Activated T-helper 1 cell treated with anti-CD3 and anti-CD28 coated beads, Interleukin-12 subunit alpha, Interleukin-12 subunit beta, Interleukin-2, Interleukin-4 antibody, amounts not matched to agents 30 ng/mL and 10 ng/mL and 1 ng/mL, durations not matched to agents 14 hours and 24 hours and 36 hours (primary cell): ENCODE results near the gene SLC29A2. TPM values are rescaled to one million over a fixed set of nuclear protein-coding genes. Genes with fewer than 3 reads are reported as not detected.

Source experiments
- DNase-seq: peaks from one replicate; pipeline ENCODE4 v3.0.0; 2021; ENCODE audit warnings: low spot score
- H3K27ac Mint-ChIP-seq: one replicate; pipeline ENCODE4 v1.8.0; 2021; ENCODE audit warnings: mild to moderate bottlenecking, mixed read lengths
- H3K27me3 Mint-ChIP-seq: one replicate; pipeline ENCODE4 v1.8.0; 2022; ENCODE audit warnings: mild to moderate bottlenecking, moderate library complexity, mixed read lengths; ENCODE audit not compliant: insufficient read depth
- H3K36me3 Mint-ChIP-seq: one replicate; pipeline ENCODE4 v1.8.0; 2021; ENCODE audit warnings: low read depth, mixed read lengths
- H3K4me1 Mint-ChIP-seq: one replicate; pipeline ENCODE4 v1.8.0; 2021; ENCODE audit warnings: low read depth, mixed read lengths
- H3K4me3 Mint-ChIP-seq: one replicate; pipeline ENCODE4 v1.8.0; 2021; ENCODE audit warnings: mild to moderate bottlenecking, moderate library complexity, mixed read lengths
- H3K9me3 Mint-ChIP-seq: one replicate; pipeline ENCODE4 v1.8.0; 2021; ENCODE audit warnings: mixed read lengths
- intact Hi-C: fragments of 100-400 bp; cut with micrococcal nuclease; formaldehyde crosslinking; loops from one replicate; pipeline ENCODE4 v1.15.1; 2024
- total RNA-seq: library from RNA; stranded (reverse); gene quantifications from 2 replicates; pipeline ENCODE4 v1.2.3, GENCODE V29; 2022

Gene SLC29A2
- total RNA-seq, 1 donor from 2014 or later, result 16.6 TPM

- Mint-ChIP-seq H3K36me3 (peaks cover 23% of the 10 kb centered on the region), H3K27me3 (peaks cover 3% of the 10 kb centered on the region), H3K27ac (no peak overlapping the region), H3K9me3 (no peaks in the 10 kb centered on the region), H3K4me3 (no peak overlapping the region), H3K4me1 (peaks cover 43% of the 10 kb centered on the region)
- no peak for DNase-seq
- intact Hi-C loops, result loop anchor here (10.0 kb wide), 2 partner anchors 285 to 485 kb away; partner anchors contain the start of genes CFL1 and SF3B2
Observed at GRCh38 chr11:66339686-66340483, 31.7 kb downstream of the SLC29A2 start.

DNA sequence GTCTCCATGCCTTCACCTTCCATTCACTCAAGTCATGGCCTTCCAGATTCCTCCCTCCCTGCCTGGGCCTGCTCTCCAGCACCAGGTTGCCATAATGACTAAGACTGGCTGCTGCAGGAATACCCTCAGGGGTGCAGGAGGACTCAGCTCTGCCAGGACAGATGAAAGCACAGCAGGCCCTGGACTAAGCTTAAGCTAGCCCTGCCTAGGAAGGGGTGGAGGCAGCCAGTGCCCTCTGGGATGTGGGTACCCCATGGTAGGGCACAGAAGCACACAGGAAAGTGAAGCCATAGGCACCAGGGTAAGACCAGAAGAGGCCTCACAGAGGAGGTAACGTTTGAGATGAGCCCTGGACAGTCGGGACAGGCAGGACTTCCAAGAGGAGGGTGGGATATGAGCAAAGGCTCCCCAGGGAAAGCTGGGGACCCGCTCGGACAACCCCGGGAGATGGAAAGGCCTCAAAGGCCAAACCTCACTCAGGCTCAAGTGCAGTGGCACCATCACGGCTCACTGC is 32.3 kb downstream of the SLC29A2 start:
- intact Hi-C loops, result no loop called here
- Mint-ChIP-seq H3K4me3 (no peak overlapping the region), H3K4me1 (peaks cover 37% of the 10 kb centered on the region), H3K27me3 (peaks cover 3% of the 10 kb centered on the region), H3K9me3 (no peaks in the 10 kb centered on the region), H3K36me3 (peaks cover 23% of the 10 kb centered on the region), H3K27ac (peak overlapping the region; percentile 34)
- no peak for DNase-seq

GRCh38 chr11:66338276-66339161 is 33.0 kb downstream of the SLC29A2 start:
- Mint-ChIP-seq H3K9me3 (no peaks in the 10 kb centered on the region), H3K4me3 (no peak overlapping the region), H3K27ac (peak overlapping the region; percentile 68), H3K36me3 (peaks cover 23% of the 10 kb centered on the region), H3K4me1 (peaks cover 30% of the 10 kb centered on the region), H3K27me3 (peaks cover 3% of the 10 kb centered on the region)
- intact Hi-C loops, result no loop called here
- DNase-seq, result no peak

DNA sequence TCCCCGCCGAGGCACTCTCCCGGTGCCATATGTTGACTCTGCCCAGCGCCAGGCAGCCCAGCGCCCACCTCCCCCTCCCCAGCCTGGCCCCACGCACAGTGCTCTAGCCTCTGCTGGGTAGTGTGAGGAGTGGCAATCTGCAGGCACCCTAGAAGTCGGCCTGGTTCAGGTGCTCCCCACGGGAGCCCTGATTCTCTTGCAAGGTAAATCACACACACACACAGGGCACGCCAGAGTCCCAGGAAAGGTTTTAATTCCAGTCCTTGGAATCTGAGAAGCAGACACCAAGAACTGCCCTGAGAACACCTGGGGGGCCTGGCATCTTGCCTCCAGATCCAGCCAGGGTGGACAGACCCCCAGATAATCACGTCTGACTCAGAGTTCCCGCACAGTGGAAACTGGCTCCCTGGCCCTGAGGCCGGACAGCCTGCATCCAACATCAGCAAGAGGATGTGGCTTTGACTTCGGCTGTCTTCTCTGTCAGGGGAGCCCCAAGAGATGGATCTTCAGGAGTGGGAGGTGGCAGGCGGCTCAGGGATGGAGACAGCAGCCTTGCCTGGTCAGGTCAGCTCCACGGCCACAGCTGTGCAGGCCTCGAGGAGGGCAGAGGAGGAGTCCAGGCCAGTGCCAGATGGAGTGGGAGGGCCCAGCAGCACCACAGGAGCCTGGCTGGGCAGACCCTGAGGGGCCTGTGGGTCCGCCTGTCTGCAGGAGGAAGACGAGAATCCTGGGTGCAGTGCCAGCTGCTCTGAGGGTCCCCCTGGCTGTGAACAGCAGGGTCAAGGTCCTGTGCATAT is 34.3 kb downstream of the SLC29A2 start:
- H3K4me1 Mint-ChIP-seq, result peaks cover 21% of the 10 kb centered on the region
- H3K4me3 Mint-ChIP-seq, result peak overlapping the region; percentile 30
- H3K9me3 Mint-ChIP-seq, result no peaks in the 10 kb centered on the region
- DNase-seq, result no peak
- H3K36me3 Mint-ChIP-seq, result peaks cover 23% of the 10 kb centered on the region
- peaks cover 3% of the 10 kb centered on the region for H3K27me3 Mint-ChIP-seq
- intact Hi-C loops, result no loop called here
- H3K27ac Mint-ChIP-seq, result peak overlapping the region; percentile 61

GRCh38 chr11:66336234-66337102 is 35.1 kb downstream of the SLC29A2 start, which contains the start of gene RIN1:
Gene RIN1, minus strand, starts transcription at chr11:66336434. Its CDS starts 32 bp downstream, at chr11:66336402.
- intact Hi-C loops, result loop anchor here (1.0 kb wide), 2 partner anchors 8 to 9 kb away; partner anchors contain the start of gene BRMS1
- DNase-seq, result peak; percentile 39
- H3K27me3 Mint-ChIP-seq, result peaks cover 3% of the 10 kb centered on the region
- H3K4me3 Mint-ChIP-seq, result peak within 1 kb of the TSS; percentile 59
- H3K4me1 Mint-ChIP-seq, result peaks cover 21% of the 10 kb centered on the region
- H3K27ac Mint-ChIP-seq, result peak within 1 kb of the TSS; percentile 61
- no peaks in the 10 kb centered on the region for H3K9me3 Mint-ChIP-seq
- peaks cover 19% of the 10 kb centered on the region for H3K36me3 Mint-ChIP-seq

DNA sequence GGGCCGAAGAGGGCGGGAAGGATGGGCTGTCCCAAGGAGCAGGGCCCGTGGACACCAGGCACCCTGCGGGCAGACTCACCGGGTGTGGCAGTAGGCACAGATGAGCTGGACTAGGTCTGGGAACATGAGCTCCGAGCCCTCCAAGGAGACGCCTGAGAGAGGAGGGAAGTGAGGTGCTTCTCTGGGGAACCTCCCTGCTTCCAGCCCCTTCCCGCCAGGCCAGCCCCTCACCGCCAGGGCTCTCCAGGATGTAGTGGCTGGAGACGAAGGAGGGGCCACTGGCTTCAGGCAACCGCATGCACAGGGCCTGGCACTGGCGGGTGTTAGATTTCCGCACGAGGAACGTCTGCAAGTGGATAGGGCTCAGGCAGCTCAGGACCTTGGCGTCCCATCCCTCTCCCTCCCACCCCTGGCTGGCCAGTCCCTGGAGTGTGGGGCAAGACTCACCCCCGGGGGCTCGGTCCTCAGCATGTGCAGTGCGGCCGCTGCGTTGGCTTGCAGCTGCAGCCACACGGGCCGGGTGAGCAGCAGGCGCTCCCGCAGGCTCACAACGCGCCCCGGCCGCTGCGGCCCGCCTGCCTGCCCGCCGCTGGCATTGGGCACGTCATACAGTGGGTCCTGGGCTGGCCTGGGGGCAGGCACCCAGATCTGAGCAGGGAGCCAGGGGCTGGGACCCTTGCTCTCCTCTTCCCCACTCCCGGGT is 35.9 kb downstream of the SLC29A2 start:
- H3K27me3 Mint-ChIP-seq, result peaks cover 3% of the 10 kb centered on the region
- H3K4me3 Mint-ChIP-seq, result peak overlapping the region; percentile 59
- DNase-seq, result no peak
- peaks cover 14% of the 10 kb centered on the region for H3K36me3 Mint-ChIP-seq
- peaks cover 21% of the 10 kb centered on the region for H3K4me1 Mint-ChIP-seq
- intact Hi-C loops, result loop anchor here (1.0 kb wide), 2 partner anchors 7 to 10 kb away; partner anchors contain the start of gene BRMS1
- no peaks in the 10 kb centered on the region for H3K9me3 Mint-ChIP-seq
- H3K27ac Mint-ChIP-seq, result no peak overlapping the region

GRCh38 chr11:66334605-66335442 is 36.7 kb downstream of the SLC29A2 start:
- intact Hi-C loops, result no loop called here
- H3K4me3 Mint-ChIP-seq, result peak overlapping the region; percentile 59
- peaks cover 14% of the 10 kb centered on the region for H3K36me3 Mint-ChIP-seq
- peaks cover 3% of the 10 kb centered on the region for H3K27me3 Mint-ChIP-seq
- no peak for DNase-seq
- H3K4me1 Mint-ChIP-seq, result peaks cover 21% of the 10 kb centered on the region
- no peak overlapping the region for H3K27ac Mint-ChIP-seq
- no peaks in the 10 kb centered on the region for H3K9me3 Mint-ChIP-seq

- H3K36me3 Mint-ChIP-seq, result peaks cover 10% of the 10 kb centered on the region
- H3K9me3 Mint-ChIP-seq, result no peaks in the 10 kb centered on the region
- peaks cover 3% of the 10 kb centered on the region for H3K27me3 Mint-ChIP-seq
- no peak overlapping the region for H3K27ac Mint-ChIP-seq
- no peak overlapping the region for H3K4me3 Mint-ChIP-seq
- DNase-seq, result no peak
- H3K4me1 Mint-ChIP-seq, result peaks cover 21% of the 10 kb centered on the region
- intact Hi-C loops, result no loop called here
Observed at GRCh38 chr11:66333896-66334604, 37.5 kb downstream of the SLC29A2 start.

GRCh38 chr11:66333220-66333877 is 38.2 kb downstream of the SLC29A2 start:
- Mint-ChIP-seq H3K4me3 (no peak overlapping the region), H3K27me3 (peaks cover 3% of the 10 kb centered on the region), H3K4me1 (peaks cover 26% of the 10 kb centered on the region), H3K9me3 (no peaks in the 10 kb centered on the region), H3K27ac (no peak overlapping the region), H3K36me3 (peaks cover 8% of the 10 kb centered on the region)
- DNase-seq, result no peak
- intact Hi-C loops, result no loop called here
